ENCODE data around the gene GCLC. TPM values are rescaled to one million over a fixed set of nuclear protein-coding genes. Genes with fewer than 3 reads are reported as not detected.

The GCLC gene
- total RNA-seq, 2 donors from 2014 or later = 16.2 to 30.8 TPM

- no peaks in the 10 kb centered on the region for H3K36me3 Mint-ChIP-seq
- H3K27me3 Mint-ChIP-seq = peaks cover 5 to 22% of the 10 kb centered on the region in 2 donors
- DNase-seq (ENCODE audit: low spot score) = no peak
- no peaks in the 10 kb centered on the region for H3K9me3 Mint-ChIP-seq
- peaks cover 0 to 12% of the 10 kb centered on the region in 2 donors for H3K4me1 Mint-ChIP-seq (ENCODE audit: low read depth in 2 of 2)
- H3K4me3 Mint-ChIP-seq = peak overlapping the region; percentile 43
- ATAC-seq = peak; percentile 73 to 89
- H3K27ac Mint-ChIP-seq = peak overlapping the region in 1 of 2 donors; percentile 56
Observed at GRCh38 chr6:53461041-53461656, 83.8 kb downstream of the GCLC start.

- Mint-ChIP-seq H3K36me3 (no peaks in the 10 kb centered on the region), H3K27ac (no peak overlapping the region), H3K27me3 (peaks cover 0 to 22% of the 10 kb centered on the region in 2 donors), H3K9me3 (no peaks in the 10 kb centered on the region), H3K4me1 (ENCODE audit: low read depth in 2 of 2) (peaks cover 0 to 10% of the 10 kb centered on the region in 2 donors), H3K4me3 (no peak overlapping the region)
- ATAC-seq = no peak
- no peak for DNase-seq (ENCODE audit: low spot score)
Observed at GRCh38 chr6:53458105-53458866, 86.6 kb downstream of the GCLC start.

DNA sequence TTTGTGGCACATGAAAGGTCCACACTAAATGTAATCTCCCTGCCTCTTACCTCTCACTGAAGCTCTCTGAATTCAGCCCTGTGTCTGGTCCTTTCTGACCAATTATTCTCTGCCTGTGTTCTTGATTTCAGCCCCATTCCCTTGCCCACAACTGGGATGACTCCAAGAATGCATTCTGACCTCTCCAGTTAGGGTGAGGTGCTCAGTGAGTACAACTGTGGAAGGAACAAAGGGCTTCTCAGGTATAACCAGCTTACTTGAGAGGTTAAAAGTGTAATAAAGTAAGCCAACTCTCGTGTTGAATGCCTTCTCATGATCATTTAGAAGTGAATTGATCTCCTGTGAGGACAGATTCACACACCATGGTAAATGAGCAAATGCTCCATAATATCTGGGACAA lies 88.1 kb downstream of the GCLC start:
- Mint-ChIP-seq H3K36me3 (no peaks in the 10 kb centered on the region), H3K27ac (no peak overlapping the region), H3K9me3 (no peaks in the 10 kb centered on the region), H3K4me1 (ENCODE audit: low read depth in 2 of 2) (peaks cover 0 to 3% of the 10 kb centered on the region in 2 donors), H3K4me3 (no peak overlapping the region), H3K27me3 (peaks cover 0 to 13% of the 10 kb centered on the region in 2 donors)
- no peak for DNase-seq (ENCODE audit: low spot score)
- no peak for ATAC-seq

- Mint-ChIP-seq H3K36me3 (no peaks in the 10 kb centered on the region), H3K27me3 (peaks cover 0 to 13% of the 10 kb centered on the region in 2 donors), H3K4me3 (no peak overlapping the region), H3K27ac (no peak overlapping the region), H3K4me1 (ENCODE audit: low read depth in 2 of 2) (no peaks in the 10 kb centered on the region), H3K9me3 (no peaks in the 10 kb centered on the region)
- DNase-seq (ENCODE audit: low spot score) (no peak), ATAC-seq (no peak)
Observed at GRCh38 chr6:53455678-53456077, 89.2 kb downstream of the GCLC start.

GRCh38 chr6:53451165-53451564 lies 93.7 kb downstream of the GCLC start:
- no peak overlapping the region for H3K27ac Mint-ChIP-seq
- no peaks in the 10 kb centered on the region for H3K36me3 Mint-ChIP-seq
- H3K9me3 Mint-ChIP-seq = no peaks in the 10 kb centered on the region
- no peaks in the 10 kb centered on the region for H3K4me1 Mint-ChIP-seq (ENCODE audit: low read depth in 2 of 2)
- no peak overlapping the region for H3K4me3 Mint-ChIP-seq
- ATAC-seq (no peak), DNase-seq (ENCODE audit: low spot score) (no peak)
- no peaks in the 10 kb centered on the region for H3K27me3 Mint-ChIP-seq

- peaks cover 2 to 4% of the 10 kb centered on the region in 2 donors for H3K27me3 Mint-ChIP-seq
- H3K4me3 Mint-ChIP-seq = no peak overlapping the region
- H3K27ac Mint-ChIP-seq = no peak overlapping the region
- H3K9me3 Mint-ChIP-seq = no peaks in the 10 kb centered on the region
- ATAC-seq (no peak), DNase-seq (ENCODE audit: low spot score) (no peak)
- no peaks in the 10 kb centered on the region for H3K4me1 Mint-ChIP-seq (ENCODE audit: low read depth in 2 of 2)
- H3K36me3 Mint-ChIP-seq = no peaks in the 10 kb centered on the region
Observed at GRCh38 chr6:53447865-53448264, 97.0 kb downstream of the GCLC start.

Other genes starting within 250 kb of the GCLC start
- 100 to 1,000 TPM; 130 to 136 TPM for gene ELOVL5, start 196.2 kb downstream of the GCLC start, total RNA-seq
- gene KLHL31, start 120.7 kb upstream of the GCLC start, total RNA-seq = under 1 TPM; 0.12 to 0.22 TPM
- gene LRRC1, start 249.9 kb upstream of the GCLC start, total RNA-seq = 1 to 10 TPM in 1 of 2 donors, under 1 TPM in 1; 1.00 to 3.0 TPM

Measured in natural killer cell treated with Interleukin-12 subunit alpha and Interleukin-12 subunit beta and Interleukin-15 and Interleukin-18, amount 100 ng/mL, for 72 hours (primary cell).